GM23338 (cell line): ENCODE results near the gene REEP1. TPM values are rescaled to one million over a fixed set of nuclear protein-coding genes. Genes with fewer than 3 reads are reported as not detected.

ENCODE experiments used
- ATAC-seq: fragments of 200-7000 bp; cut with Tn5 transposase; 3 replicates; pipeline ENCODE4 v1.9.1; 2020
- DNase-seq: peaks from one replicate; pipeline ENCODE4 v3.0.0-alpha.2; 2015; ENCODE audit warnings: low spot score
- H2AFZ ChIP-seq: fragments of 200-600 bp; sonication (generic); 2 replicates; pipeline ENCODE4 v1.8.0; 2016; ENCODE audit warnings: antibody characterized with exemption, mild to moderate bottlenecking, moderate library complexity
- H3F3A ChIP-seq: fragments of 200-600 bp; sonication (generic); replicated peaks from 2 replicates; pipeline ENCODE4 v1.8.0; 2017; ENCODE audit warnings: antibody characterized with exemption, mixed run types, low read depth
- H3K27ac ChIP-seq: fragments of 200-600 bp; sonication (generic); 2 replicates; pipeline ENCODE4 v1.6.1; 2016; ENCODE audit warnings: low read depth
- H3K27me3 ChIP-seq: fragments of 200-600 bp; sonication (generic); 2 replicates; pipeline ENCODE4 v1.8.0; 2016; ENCODE audit warnings: mild to moderate bottlenecking, mixed run types, moderate library complexity; ENCODE audit not compliant: insufficient read depth
- H3K36me3 ChIP-seq: fragments of 200-600 bp; sonication (generic); 2 replicates; pipeline ENCODE4 v1.8.0; 2016; ENCODE audit warnings: mild to moderate bottlenecking; ENCODE audit not compliant: insufficient read depth
- H3K4me1 ChIP-seq: fragments of 200-600 bp; sonication (generic); 2 replicates; pipeline ENCODE4 v1.8.0; 2016; ENCODE audit warnings: mild to moderate bottlenecking, moderate library complexity; ENCODE audit not compliant: insufficient read depth
- H3K4me2 ChIP-seq: fragments of 200-600 bp; sonication (generic); 2 replicates; pipeline ENCODE4 v1.7.1; 2017; ENCODE audit warnings: mixed run types
- H3K4me3 ChIP-seq: fragments of 200-600 bp; sonication (generic); 2 replicates; pipeline ENCODE4 v1.6.1; 2016; ENCODE audit warnings: mixed run types
- H3K79me2 ChIP-seq: fragments of 200-600 bp; sonication (generic); replicated peaks from 2 replicates; pipeline ENCODE4 v1.8.0; 2017; ENCODE audit warnings: mild to moderate bottlenecking; ENCODE audit not compliant: insufficient read depth
- H3K9me2 ChIP-seq: fragments of 200-600 bp; sonication (generic); 2 replicates; pipeline ENCODE4 v1.8.0; 2017; ENCODE audit not compliant: insufficient read depth
- H4K20me1 ChIP-seq: fragments of 200-600 bp; sonication (generic); replicated peaks from 2 replicates; pipeline ENCODE4 v1.8.0; 2017; ENCODE audit warnings: mild to moderate bottlenecking; ENCODE audit not compliant: insufficient read depth
- H3K27ac Mint-ChIP-seq: 2 replicates; pipeline ENCODE4 v1.8.0; 2020; ENCODE audit warnings: inconsistent platforms, mild to moderate bottlenecking, moderate library complexity, mixed read lengths
- H3K27me3 Mint-ChIP-seq: 3 replicates; pipeline ENCODE4 v1.8.0; 2022; ENCODE audit warnings: low read depth, mild to moderate bottlenecking, moderate library complexity, mixed read lengths, inconsistent platforms; ENCODE audit not compliant: insufficient read depth, poor library complexity
- H3K36me3 Mint-ChIP-seq: 3 replicates; pipeline ENCODE4 v1.8.0; 2021; ENCODE audit warnings: low read depth, mild to moderate bottlenecking, inconsistent platforms, moderate library complexity, mixed read lengths
- H3K4me1 Mint-ChIP-seq: 3 replicates; pipeline ENCODE4 v1.8.0; 2020; ENCODE audit warnings: mild to moderate bottlenecking, inconsistent platforms, mixed read lengths
- H3K4me3 Mint-ChIP-seq: 3 replicates; pipeline ENCODE4 v1.8.0; 2021; ENCODE audit warnings: moderate library complexity, mild to moderate bottlenecking, inconsistent platforms, mixed read lengths
- H3K9me3 Mint-ChIP-seq: 3 replicates; pipeline ENCODE4 v1.8.0; 2020; ENCODE audit warnings: moderate library complexity, mild to moderate bottlenecking, inconsistent platforms, mixed read lengths
- CREB1 ChIP-seq: fragments of 250-450 bp; sonication (Bioruptor Pico); IDR thresholded peaks from 2 replicates; pipeline ENCODE4 v1.5.0; 2020; ENCODE audit warnings: low read depth, mild to moderate bottlenecking, moderate library complexity
- CTCF ChIP-seq, 2 experiments: fragments of 200-600 bp in 1 of 2; sonication (generic) in 1 of 2; conservative IDR thresholded peaks; 2 replicates each; pipeline versions ENCODE4 v1.5.1 to v1.6.1; 2016 to 2017; ENCODE audit warnings: antibody characterized with exemption in 2 of 2, low read depth in 2 of 2, mild to moderate bottlenecking in 2 of 2, moderate library complexity in 1 of 2
- ETS1 ChIP-seq: IDR thresholded peaks from 2 replicates; pipeline ENCODE4 v1.6.1; 2016; ENCODE audit warnings: antibody characterized with exemption
- EZH2 ChIP-seq: fragments of 200-600 bp; sonication (generic); IDR thresholded peaks from one replicate; pipeline ENCODE4 v1.8.0; 2017; ENCODE audit warnings: antibody characterized with exemption, mild to moderate bottlenecking, low read depth; ENCODE audit not compliant: unreplicated experiment
- EZH2phosphoT487 ChIP-seq: fragments of 200-600 bp; sonication (generic); IDR thresholded peaks from one replicate; pipeline ENCODE4 v1.8.1; 2018; ENCODE audit warnings: antibody characterized with exemption; ENCODE audit not compliant: unreplicated experiment
- JUNB ChIP-seq: IDR thresholded peaks from one replicate; pipeline ENCODE4 v1.6.1; 2016; ENCODE audit warnings: antibody characterized with exemption; ENCODE audit not compliant: unreplicated experiment
- NANOG ChIP-seq: IDR thresholded peaks from 2 replicates; pipeline ENCODE4 v1.6.1; 2016; ENCODE audit warnings: antibody characterized with exemption, borderline replicate concordance
- POLR2AphosphoS5 ChIP-seq: IDR thresholded peaks from 2 replicates; pipeline ENCODE4 v1.6.1; 2016; ENCODE audit warnings: antibody characterized with exemption, low read depth
- REST ChIP-seq: IDR thresholded peaks from one replicate; pipeline ENCODE4 v1.6.1; 2018; ENCODE audit warnings: antibody characterized with exemption; ENCODE audit not compliant: unreplicated experiment
- STAT1 ChIP-seq: IDR thresholded peaks from one replicate; pipeline ENCODE4 v1.6.1; 2016; ENCODE audit warnings: antibody characterized with exemption; ENCODE audit not compliant: unreplicated experiment
- ZNF114 ChIP-seq: fragments of 250-450 bp; sonication (Bioruptor Pico); IDR thresholded peaks from 2 replicates; pipeline ENCODE4 v1.5.0; 2020; ENCODE audit warnings: mild to moderate bottlenecking, moderate library complexity
- ZNF331 ChIP-seq: fragments of 250-450 bp; sonication (Bioruptor Pico); IDR thresholded peaks from 2 replicates; pipeline ENCODE4 v1.5.0; 2020; ENCODE audit warnings: low read depth, mild to moderate bottlenecking, moderate library complexity
- ZNF462 ChIP-seq: fragments of 250-450 bp; sonication (Bioruptor Pico); IDR thresholded peaks from 2 replicates; pipeline ENCODE4 v1.5.0; 2020; ENCODE audit warnings: mild to moderate bottlenecking, moderate library complexity
- polyA plus RNA-seq: library from polyadenylated mRNA; unstranded; fragments of >200 nt; fragmentation: Nextera tagmentation; extraction: Ambion mirVana; gene quantifications from 2 replicates; pipeline ENCODE4 v1.2.1, GENCODE V29; 2016
- total RNA-seq: library from RNA; depleted of rRNA; stranded (reverse); fragments of >200 nt; shearing (Covaris generic); gene quantifications from 2 replicates; pipeline ENCODE4 v1.2.3, GENCODE V29; 2014

Gene REEP1
- total and polyA plus RNA-seq, 2 experiments from 2014 or later: 1.6 to 1.8 TPM

GRCh38 chr2:86332654-86333053, 4.8 kb downstream of the REEP1 start:
- no peaks in the 10 kb centered on the region for H3F3A ChIP-seq
- peaks cover 31% of the 10 kb centered on the region for H3K27me3 ChIP-seq
- no peaks in the 10 kb centered on the region for H4K20me1 ChIP-seq
- peaks cover 6% of the 10 kb centered on the region; the same call in 1 of the 2 replicates for H3K4me1 ChIP-seq
- no peaks in the 10 kb centered on the region for H3K9me2 ChIP-seq
- Mint-ChIP-seq H3K4me3 (no peak overlapping the region), H3K27me3 (peaks cover 21% of the 10 kb centered on the region), H3K9me3 (peaks cover 2% of the 10 kb centered on the region; the same call in 1 of the 3 replicates), H3K36me3 (no peaks in the 10 kb centered on the region; the same call in 2 of the 3 replicates), H3K4me1 (peaks cover 12% of the 10 kb centered on the region), H3K27ac (no peak overlapping the region)
- H3K27ac ChIP-seq: no peak overlapping the region
- ATAC-seq: no peak
- H3K4me2 ChIP-seq: no peak overlapping the region
- H3K79me2 ChIP-seq: no peaks in the 10 kb centered on the region
- no peak overlapping the region for H2AFZ ChIP-seq
- H3K4me3 ChIP-seq: no peak overlapping the region
- no peak for TF ChIP-seq CREB1 (CRISPR knock-in tag)
- no peak for TF ChIP-seq NANOG
- TF ChIP-seq EZH2phosphoT487: no peak
- TF ChIP-seq ZNF331 (CRISPR knock-in tag): no peak
- TF ChIP-seq POLR2AphosphoS5: no peak
- TF ChIP-seq ZNF114: no peak
- TF ChIP-seq CTCF (conservative IDR thresholded peaks at IDR 0.05; ENCODE audit: low read depth in 2 of 2): no peak
- TF ChIP-seq REST: no peak
- TF ChIP-seq EZH2: no peak
- no peak for TF ChIP-seq JUNB
- no peak for TF ChIP-seq ETS1
- TF ChIP-seq ZNF462 (CRISPR knock-in tag): no peak
- TF ChIP-seq STAT1: no peak
- DNase-seq: no peak
- no peaks in the 10 kb centered on the region for H3K36me3 ChIP-seq
